ENCODE data around the gene GNL2. TPM values are rescaled to one million over a fixed set of nuclear protein-coding genes. Genes with fewer than 3 reads are reported as not detected.
A peak's percentile ranks its signal among the peaks of the same experiment; 100 is the strongest.

Gene GNL2
- total and polyA plus RNA-seq, 9 of the 15 experiments (the other 6 are each of a cell fraction or from before 2014, with no cell fraction given) = 156 to 371 (median 263) TPM

DNA sequence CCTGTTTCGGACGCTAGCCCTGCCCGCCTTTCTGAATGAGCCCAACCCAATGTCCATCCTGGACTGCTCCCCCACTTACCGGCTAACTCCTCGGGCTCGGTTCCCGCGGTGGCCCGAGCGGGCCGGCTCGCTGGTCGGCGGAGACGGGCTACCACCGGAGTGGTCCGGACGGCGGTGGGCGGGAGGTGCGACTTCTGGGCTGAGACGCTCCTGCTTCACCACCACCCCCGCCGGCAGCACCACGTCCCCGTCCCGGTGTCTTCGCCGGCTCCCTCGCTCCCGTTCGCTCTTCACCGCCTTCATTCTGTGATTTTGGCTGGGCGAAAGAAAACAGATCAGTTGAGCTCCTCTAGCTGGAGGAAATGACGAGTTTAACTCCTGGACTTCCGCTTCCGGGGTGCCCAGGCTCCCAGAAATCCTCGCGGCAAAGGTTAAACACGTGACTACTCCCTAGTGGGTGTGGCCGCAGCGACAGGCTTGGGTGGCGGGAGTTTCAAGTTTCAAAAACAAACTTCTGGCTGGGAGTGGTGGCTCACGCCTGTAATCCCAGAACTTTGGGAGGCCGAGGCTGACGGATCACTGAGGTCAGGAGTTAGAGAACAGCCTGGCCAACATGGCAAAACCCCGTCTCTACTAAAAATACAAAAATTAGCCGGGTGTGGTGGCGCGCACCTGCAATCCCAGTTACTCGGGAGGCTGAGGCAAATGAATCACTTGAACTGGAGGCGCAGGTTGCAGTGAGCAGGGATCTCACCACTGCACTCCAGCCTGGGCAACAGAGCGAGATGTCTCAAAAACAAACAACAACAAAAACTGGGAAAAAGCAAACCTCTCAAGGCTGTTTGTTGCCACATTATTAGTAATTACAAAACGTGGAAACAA lies 41.6 kb downstream of the GNL2 start, which contains the start of gene SNIP1 (continued):
- TF ChIP-seq, protein P1, sequence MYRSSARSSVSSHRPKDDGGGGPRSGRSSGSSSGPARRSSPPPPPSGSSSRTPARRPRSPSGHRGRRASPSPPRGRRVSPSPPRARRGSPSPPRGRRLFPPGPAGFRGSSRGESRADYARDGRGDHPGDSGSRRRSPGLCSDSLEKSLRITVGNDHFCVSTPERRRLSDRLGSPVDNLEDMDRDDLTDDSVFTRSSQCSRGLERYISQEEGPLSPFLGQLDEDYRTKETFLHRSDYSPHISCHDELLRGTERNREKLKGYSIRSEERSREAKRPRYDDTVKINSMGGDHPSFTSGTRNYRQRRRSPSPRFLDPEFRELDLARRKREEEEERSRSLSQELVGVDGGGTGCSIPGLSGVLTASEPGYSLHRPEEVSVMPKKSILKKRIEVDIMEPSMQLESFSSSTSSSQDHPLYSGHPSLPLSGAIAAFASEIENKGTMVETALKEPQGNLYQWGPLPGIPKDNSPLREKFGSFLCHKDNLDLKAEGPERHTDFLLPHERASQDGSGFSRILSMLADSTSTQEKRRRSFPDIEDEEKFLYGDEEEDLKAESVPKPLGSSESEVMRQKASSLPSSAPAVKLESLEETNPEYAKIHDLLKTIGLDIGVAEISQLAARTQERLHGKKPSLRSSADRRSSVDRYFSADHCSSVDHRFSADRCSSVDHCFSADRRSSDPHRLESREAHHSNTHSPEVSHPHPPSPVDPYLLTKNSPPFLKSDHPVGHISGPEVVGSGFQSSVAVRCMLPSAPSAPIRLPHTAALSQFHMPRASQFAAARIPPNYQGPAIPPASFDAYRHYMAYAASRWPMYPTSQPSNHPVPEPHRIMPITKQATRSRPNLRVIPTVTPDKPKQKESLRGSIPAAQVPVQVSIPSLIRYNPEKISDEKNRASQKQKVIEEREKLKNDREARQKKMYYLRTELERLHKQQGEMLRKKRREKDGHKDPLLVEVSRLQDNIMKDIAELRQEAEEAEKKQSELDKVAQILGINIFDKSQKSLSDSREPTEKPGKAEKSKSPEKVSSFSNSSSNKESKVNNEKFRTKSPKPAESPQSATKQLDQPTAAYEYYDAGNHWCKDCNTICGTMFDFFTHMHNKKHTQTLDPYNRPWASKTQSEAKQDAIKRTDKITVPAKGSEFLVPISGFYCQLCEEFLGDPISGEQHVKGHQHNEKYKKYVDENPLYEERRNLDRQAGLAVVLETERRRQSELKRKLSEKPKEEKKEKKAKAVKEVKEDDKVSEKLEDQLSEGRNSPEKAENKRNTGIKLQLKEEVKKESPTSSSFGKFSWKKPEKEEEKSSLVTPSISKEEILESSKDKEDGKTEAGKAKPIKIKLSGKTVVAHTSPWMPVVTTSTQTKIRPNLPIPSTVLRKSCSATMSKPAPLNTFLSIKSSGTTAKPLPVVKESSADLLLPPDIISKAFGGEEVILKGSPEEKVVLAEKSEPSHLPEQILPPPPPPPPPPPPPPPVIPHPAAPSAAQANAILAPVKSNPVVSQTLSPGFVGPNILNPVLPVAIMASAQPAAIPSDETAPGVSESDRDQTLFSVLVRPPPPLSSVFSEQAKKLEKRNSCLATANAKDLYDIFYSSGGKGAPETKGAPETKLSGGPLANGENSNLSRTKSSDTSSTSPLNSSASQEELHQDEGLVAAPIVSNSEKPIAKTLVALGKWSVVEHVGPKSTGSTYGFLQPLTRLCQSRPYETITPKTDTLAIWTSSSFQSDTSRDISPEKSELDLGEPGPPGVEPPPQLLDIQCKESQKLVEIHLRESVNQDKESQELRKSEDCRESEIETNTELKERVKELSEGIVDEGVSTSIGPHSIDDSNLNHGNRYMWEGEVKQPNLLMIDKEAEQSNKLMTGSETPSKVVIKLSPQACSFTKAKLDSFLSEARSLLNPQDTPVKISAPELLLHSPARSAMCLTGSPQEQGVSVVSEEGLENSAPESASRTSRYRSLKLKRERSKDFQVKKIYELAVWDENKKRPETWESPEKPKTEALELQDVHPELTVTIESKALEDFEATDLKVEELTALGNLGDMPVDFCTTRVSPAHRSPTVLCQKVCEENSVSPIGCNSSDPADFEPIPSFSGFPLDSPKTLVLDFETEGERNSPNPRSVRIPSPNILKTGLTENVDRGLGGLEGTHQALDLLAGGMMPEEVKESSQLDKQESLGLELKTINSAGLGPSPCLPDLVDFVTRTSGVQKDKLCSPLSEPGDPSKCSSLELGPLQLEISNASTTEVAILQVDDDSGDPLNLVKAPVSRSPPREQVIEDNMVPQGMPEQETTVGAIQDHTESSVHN (IDR thresholded peaks at IDR 0.05; ENCODE audit: borderline replicate concordance in 1 of 2, low read depth in 1 of 2) = peak in 1 of 2 experiments; percentile 49; a peak in 1 of 4 replicates
- TF ChIP-seq RBBP5 (IDR thresholded peaks at IDR 0.05; ENCODE audit: borderline replicate concordance, insufficient read depth, low read length, poor library complexity, severe bottlenecking) = peak; percentile 98
- TF ChIP-seq NFYB (IDR thresholded peaks at IDR 0.05; ENCODE audit: extremely low read depth, insufficient read length) = no peak
- TF ChIP-seq ZBTB8A (IDR thresholded peaks at IDR 0.05; ENCODE audit: partially characterized antibody) = no peak
- TF ChIP-seq KLF10 (CRISPR knock-in tag; IDR thresholded peaks at IDR 0.05) = no peak
- TF ChIP-seq ZNF324 (CRISPR knock-in tag; IDR thresholded peaks at IDR 0.05) = no peak
- no peak for TF ChIP-seq RAD21 (CRISPR knock-in tag; conservative IDR thresholded peaks at IDR 0.05 in 1 of 2, IDR thresholded peaks at IDR 0.05 in 1 of 2)
- peak; percentile 93 to 96 for TF ChIP-seq TRIM24 (IDR thresholded peaks at IDR 0.05)
- TF ChIP-seq ZNF77 (CRISPR knock-in tag; IDR thresholded peaks at IDR 0.05) = no peak
- TF ChIP-seq, protein P2, sequence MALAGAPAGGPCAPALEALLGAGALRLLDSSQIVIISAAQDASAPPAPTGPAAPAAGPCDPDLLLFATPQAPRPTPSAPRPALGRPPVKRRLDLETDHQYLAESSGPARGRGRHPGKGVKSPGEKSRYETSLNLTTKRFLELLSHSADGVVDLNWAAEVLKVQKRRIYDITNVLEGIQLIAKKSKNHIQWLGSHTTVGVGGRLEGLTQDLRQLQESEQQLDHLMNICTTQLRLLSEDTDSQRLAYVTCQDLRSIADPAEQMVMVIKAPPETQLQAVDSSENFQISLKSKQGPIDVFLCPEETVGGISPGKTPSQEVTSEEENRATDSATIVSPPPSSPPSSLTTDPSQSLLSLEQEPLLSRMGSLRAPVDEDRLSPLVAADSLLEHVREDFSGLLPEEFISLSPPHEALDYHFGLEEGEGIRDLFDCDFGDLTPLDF (CRISPR knock-in tag; IDR thresholded peaks at IDR 0.05) = peak; percentile 98
- no peak for TF ChIP-seq KHSRP (IDR thresholded peaks at IDR 0.05)
- TF ChIP-seq, protein P3, sequence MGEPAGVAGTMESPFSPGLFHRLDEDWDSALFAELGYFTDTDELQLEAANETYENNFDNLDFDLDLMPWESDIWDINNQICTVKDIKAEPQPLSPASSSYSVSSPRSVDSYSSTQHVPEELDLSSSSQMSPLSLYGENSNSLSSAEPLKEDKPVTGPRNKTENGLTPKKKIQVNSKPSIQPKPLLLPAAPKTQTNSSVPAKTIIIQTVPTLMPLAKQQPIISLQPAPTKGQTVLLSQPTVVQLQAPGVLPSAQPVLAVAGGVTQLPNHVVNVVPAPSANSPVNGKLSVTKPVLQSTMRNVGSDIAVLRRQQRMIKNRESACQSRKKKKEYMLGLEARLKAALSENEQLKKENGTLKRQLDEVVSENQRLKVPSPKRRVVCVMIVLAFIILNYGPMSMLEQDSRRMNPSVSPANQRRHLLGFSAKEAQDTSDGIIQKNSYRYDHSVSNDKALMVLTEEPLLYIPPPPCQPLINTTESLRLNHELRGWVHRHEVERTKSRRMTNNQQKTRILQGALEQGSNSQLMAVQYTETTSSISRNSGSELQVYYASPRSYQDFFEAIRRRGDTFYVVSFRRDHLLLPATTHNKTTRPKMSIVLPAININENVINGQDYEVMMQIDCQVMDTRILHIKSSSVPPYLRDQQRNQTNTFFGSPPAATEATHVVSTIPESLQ (CRISPR knock-in tag; IDR thresholded peaks at IDR 0.05) = peak; percentile 89; the same call in 1 of the 2 replicates
- no peak for TF ChIP-seq NUFIP1 (IDR thresholded peaks at IDR 0.05; ENCODE audit: partially characterized antibody)
- peak; percentile 96 for TF ChIP-seq CC2D1A (IDR thresholded peaks at IDR 0.05)
